OCI-LY1 (cell line): ENCODE results near the gene PECR.
A peak's percentile ranks its signal among the peaks of the same experiment; 100 is the strongest.

Experiments
- H2AFZ ChIP-seq: fragments of 200-600 bp; sonication (generic), shearing (Covaris generic); 2 replicates; pipeline ENCODE4 v1.6.0; 2014; ENCODE audit warnings: antibody characterized with exemption, mild to moderate bottlenecking, low read length
- H3F3A ChIP-seq: fragments of 200-600 bp; sonication (generic), shearing (Covaris generic); 2 replicates; pipeline ENCODE4 v1.6.0; 2014; ENCODE audit warnings: mild to moderate bottlenecking, antibody characterized with exemption, low read length, moderate library complexity; ENCODE audit not compliant: insufficient read depth
- H3K27ac ChIP-seq: fragments of 200-600 bp; sonication (generic); 2 replicates; pipeline ENCODE4 v1.5.1; 2014; ENCODE audit warnings: low read length, mixed run types, mild to moderate bottlenecking, low read depth; ENCODE audit not compliant: poor library complexity, severe bottlenecking
- H3K27me3 ChIP-seq: fragments of 200-600 bp; sonication (generic); 2 replicates; pipeline ENCODE4 v1.6.0; 2014; ENCODE audit warnings: antibody characterized with exemption, mild to moderate bottlenecking, low read length, moderate library complexity; ENCODE audit not compliant: insufficient read depth
- H3K36me3 ChIP-seq: fragments of 200-600 bp; sonication (generic); 2 replicates; pipeline ENCODE4 v1.6.1; 2014; ENCODE audit warnings: mild to moderate bottlenecking, antibody characterized with exemption, low read length, moderate library complexity, mixed read lengths; ENCODE audit not compliant: insufficient read depth
- H3K4me1 ChIP-seq: fragments of 200-600 bp; sonication (generic); 2 replicates; pipeline ENCODE4 v1.5.1; 2014; ENCODE audit warnings: mild to moderate bottlenecking, low read length, moderate library complexity; ENCODE audit not compliant: insufficient read depth, severe bottlenecking
- H3K4me2 ChIP-seq: fragments of 200-600 bp; sonication (generic), shearing (Covaris generic); 2 replicates; pipeline ENCODE4 v1.6.1; 2014; ENCODE audit warnings: low read length
- H3K4me3 ChIP-seq: fragments of 200-600 bp; sonication (generic); 2 replicates; pipeline ENCODE4 v1.5.1; 2014; ENCODE audit warnings: low read length, low read depth, mild to moderate bottlenecking, mixed read lengths; ENCODE audit not compliant: poor library complexity, severe bottlenecking
- H3K79me2 ChIP-seq: fragments of 200-600 bp; shearing (Covaris generic); 2 replicates; pipeline ENCODE4 v1.6.1; 2016; ENCODE audit warnings: mixed run types, low read length, mixed read lengths; ENCODE audit not compliant: insufficient read depth
- H3K9ac ChIP-seq: fragments of 200-600 bp; sonication (generic), shearing (Covaris generic); 2 replicates; pipeline ENCODE4 v1.6.1; 2014; ENCODE audit warnings: mild to moderate bottlenecking, low read length, mixed read lengths
- H3K9me2 ChIP-seq: fragments of 200-600 bp; sonication (generic), shearing (Covaris generic); 2 replicates; pipeline ENCODE4 v1.6.1; 2014; ENCODE audit warnings: low read depth, mild to moderate bottlenecking, low read length, mixed read lengths
- H3K9me3 ChIP-seq: fragments of 200-600 bp; shearing (Covaris generic); 2 replicates; pipeline ENCODE4 v1.6.1; 2014; ENCODE audit warnings: low read length, mixed read lengths
- H4K20me1 ChIP-seq: fragments of 200-600 bp; sonication (generic), shearing (Covaris generic); 2 replicates; pipeline ENCODE4 v1.6.0; 2016; ENCODE audit warnings: mild to moderate bottlenecking, low read length; ENCODE audit not compliant: insufficient read depth
- CTCF ChIP-seq: fragments of 200-600 bp; sonication (generic), shearing (Covaris generic); IDR thresholded peaks from 2 replicates; pipeline ENCODE4 v1.5.1; 2017; ENCODE audit warnings: mild to moderate bottlenecking, antibody characterized with exemption, low read length, moderate library complexity, mixed read lengths
- EZH2 ChIP-seq: fragments of 200-600 bp; sonication (generic), shearing (Covaris generic); IDR thresholded peaks from 2 replicates; pipeline ENCODE4 v1.8.0; 2017; ENCODE audit warnings: borderline replicate concordance, mixed run types, mild to moderate bottlenecking, antibody characterized with exemption, low read length, moderate library complexity, mixed read lengths

The PECR gene

GRCh38 chr2:216029416-216030129 lies 52.0 kb downstream of the PECR start:
- H3K79me2 ChIP-seq, result no peaks in the 10 kb centered on the region
- H3K4me3 ChIP-seq, result no peak overlapping the region
- no peaks in the 10 kb centered on the region for H3K9me2 ChIP-seq
- H3K36me3 ChIP-seq, result no peaks in the 10 kb centered on the region
- no peak overlapping the region for H2AFZ ChIP-seq
- no peak overlapping the region for H3K9ac ChIP-seq
- no peak overlapping the region for H3K4me2 ChIP-seq
- no peaks in the 10 kb centered on the region for H3F3A ChIP-seq
- H3K27ac ChIP-seq, result no peak overlapping the region
- H3K27me3 ChIP-seq, result no peaks in the 10 kb centered on the region
- H3K9me3 ChIP-seq, result no peaks in the 10 kb centered on the region
- H4K20me1 ChIP-seq, result no peaks in the 10 kb centered on the region
- TF ChIP-seq CTCF, result no peak
- no peak for TF ChIP-seq EZH2
- H3K4me1 ChIP-seq, result no peaks in the 10 kb centered on the region

GRCh38 chr2:216024779-216025336 lies 56.8 kb downstream of the PECR start:
- Histone ChIP-seq H2AFZ (no peak overlapping the region), H4K20me1 (no peaks in the 10 kb centered on the region), H3F3A (no peaks in the 10 kb centered on the region), H3K9me2 (no peaks in the 10 kb centered on the region), H3K79me2 (no peaks in the 10 kb centered on the region), H3K9ac (no peak overlapping the region), H3K4me1 (no peaks in the 10 kb centered on the region), H3K36me3 (no peaks in the 10 kb centered on the region), H3K9me3 (no peaks in the 10 kb centered on the region), H3K27me3 (no peaks in the 10 kb centered on the region), H3K27ac (no peak overlapping the region), H3K4me2 (no peak overlapping the region), H3K4me3 (no peak overlapping the region)
- TF ChIP-seq EZH2 (no peak), CTCF (no peak)

GRCh38 chr2:216023055-216023648 lies 58.5 kb downstream of the PECR start:
- H3F3A ChIP-seq, result no peaks in the 10 kb centered on the region
- H3K4me3 ChIP-seq, result no peak overlapping the region
- no peak overlapping the region for H3K27ac ChIP-seq
- no peaks in the 10 kb centered on the region for H3K9me2 ChIP-seq
- H2AFZ ChIP-seq, result no peak overlapping the region
- no peak overlapping the region for H3K4me2 ChIP-seq
- H4K20me1 ChIP-seq, result no peaks in the 10 kb centered on the region
- H3K9me3 ChIP-seq, result 0 out of 2 replicates have a peak, but pooled peaks cover 2% of the 10 kb centered on the region
- no peaks in the 10 kb centered on the region for H3K79me2 ChIP-seq
- no peaks in the 10 kb centered on the region for H3K27me3 ChIP-seq
- no peaks in the 10 kb centered on the region for H3K4me1 ChIP-seq
- H3K9ac ChIP-seq, result no peak overlapping the region
- H3K36me3 ChIP-seq, result no peaks in the 10 kb centered on the region
- no peak for TF ChIP-seq EZH2
- peak; percentile 80 for TF ChIP-seq CTCF
